OCI-LY7 (cell line): ENCODE data around the gene NSD2.
"Not testable (repeated sequence)": the region's sequence is repeated elsewhere in the genome, so short reads cannot be mapped to it uniquely, and the experiment has no call there.

Experiments used
- EZH2phosphoT487 ChIP-seq: fragments of 200-600 bp; sonication (generic); IDR thresholded peaks from 2 replicates; pipeline ENCODE4 v1.6.1; 2018; ENCODE audit warnings: low read depth, borderline replicate concordance, mild to moderate bottlenecking, mixed run types, antibody characterized with exemption, low read length, moderate library complexity, mixed read lengths
- TF ChIP-seq, protein P1 (sequence below): fragments of 200-600 bp; sonication (generic); conservative IDR thresholded peaks from 2 replicates; pipeline ENCODE4 v1.5.1; 2014; ENCODE audit warnings: mild to moderate bottlenecking, antibody characterized with exemption, low read length, moderate library complexity, mixed read lengths

DNA sequence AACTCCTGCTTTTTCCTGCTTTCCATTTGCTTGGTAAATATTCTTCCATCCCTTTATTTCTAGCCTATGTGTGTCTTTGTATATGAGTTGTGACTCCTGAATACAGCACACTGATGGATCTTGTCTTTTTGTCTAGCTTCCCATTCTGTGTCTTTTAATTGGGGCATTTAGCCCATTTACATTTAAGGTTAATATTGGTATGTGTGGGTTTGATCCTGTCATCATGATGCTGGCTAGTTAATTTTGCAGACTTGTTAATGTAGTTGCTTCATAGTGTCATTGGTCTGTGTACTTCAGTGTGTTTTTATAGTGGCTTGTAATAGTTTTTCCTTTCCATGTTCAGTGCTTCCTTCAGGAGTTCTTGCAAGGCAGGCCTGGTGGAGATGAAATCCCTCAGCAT, 160.0 kb downstream of the NSD2 start:
- TF ChIP-seq EZH2phosphoT487 = not testable (repeated sequence)
- TF ChIP-seq, protein P1, sequence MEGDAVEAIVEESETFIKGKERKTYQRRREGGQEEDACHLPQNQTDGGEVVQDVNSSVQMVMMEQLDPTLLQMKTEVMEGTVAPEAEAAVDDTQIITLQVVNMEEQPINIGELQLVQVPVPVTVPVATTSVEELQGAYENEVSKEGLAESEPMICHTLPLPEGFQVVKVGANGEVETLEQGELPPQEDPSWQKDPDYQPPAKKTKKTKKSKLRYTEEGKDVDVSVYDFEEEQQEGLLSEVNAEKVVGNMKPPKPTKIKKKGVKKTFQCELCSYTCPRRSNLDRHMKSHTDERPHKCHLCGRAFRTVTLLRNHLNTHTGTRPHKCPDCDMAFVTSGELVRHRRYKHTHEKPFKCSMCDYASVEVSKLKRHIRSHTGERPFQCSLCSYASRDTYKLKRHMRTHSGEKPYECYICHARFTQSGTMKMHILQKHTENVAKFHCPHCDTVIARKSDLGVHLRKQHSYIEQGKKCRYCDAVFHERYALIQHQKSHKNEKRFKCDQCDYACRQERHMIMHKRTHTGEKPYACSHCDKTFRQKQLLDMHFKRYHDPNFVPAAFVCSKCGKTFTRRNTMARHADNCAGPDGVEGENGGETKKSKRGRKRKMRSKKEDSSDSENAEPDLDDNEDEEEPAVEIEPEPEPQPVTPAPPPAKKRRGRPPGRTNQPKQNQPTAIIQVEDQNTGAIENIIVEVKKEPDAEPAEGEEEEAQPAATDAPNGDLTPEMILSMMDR = not testable (repeated sequence)
